OCI-LY3 (cell line): Measurements from ENCODE around the gene KIF3A.

Experiments used
- CTCF ChIP-seq: fragments of 200-600, 300-600 bp; sonication (generic); IDR thresholded peaks from 2 replicates; pipeline ENCODE4 v1.5.1; 2014; ENCODE audit warnings: antibody characterized with exemption, low read length, low read depth
- EZH2phosphoT487 ChIP-seq: fragments of 200-600 bp; shearing (Covaris generic); IDR thresholded peaks from 2 replicates; pipeline ENCODE4 v1.6.1; 2018; ENCODE audit warnings: antibody characterized with exemption, mixed run types, low read depth

DNA sequence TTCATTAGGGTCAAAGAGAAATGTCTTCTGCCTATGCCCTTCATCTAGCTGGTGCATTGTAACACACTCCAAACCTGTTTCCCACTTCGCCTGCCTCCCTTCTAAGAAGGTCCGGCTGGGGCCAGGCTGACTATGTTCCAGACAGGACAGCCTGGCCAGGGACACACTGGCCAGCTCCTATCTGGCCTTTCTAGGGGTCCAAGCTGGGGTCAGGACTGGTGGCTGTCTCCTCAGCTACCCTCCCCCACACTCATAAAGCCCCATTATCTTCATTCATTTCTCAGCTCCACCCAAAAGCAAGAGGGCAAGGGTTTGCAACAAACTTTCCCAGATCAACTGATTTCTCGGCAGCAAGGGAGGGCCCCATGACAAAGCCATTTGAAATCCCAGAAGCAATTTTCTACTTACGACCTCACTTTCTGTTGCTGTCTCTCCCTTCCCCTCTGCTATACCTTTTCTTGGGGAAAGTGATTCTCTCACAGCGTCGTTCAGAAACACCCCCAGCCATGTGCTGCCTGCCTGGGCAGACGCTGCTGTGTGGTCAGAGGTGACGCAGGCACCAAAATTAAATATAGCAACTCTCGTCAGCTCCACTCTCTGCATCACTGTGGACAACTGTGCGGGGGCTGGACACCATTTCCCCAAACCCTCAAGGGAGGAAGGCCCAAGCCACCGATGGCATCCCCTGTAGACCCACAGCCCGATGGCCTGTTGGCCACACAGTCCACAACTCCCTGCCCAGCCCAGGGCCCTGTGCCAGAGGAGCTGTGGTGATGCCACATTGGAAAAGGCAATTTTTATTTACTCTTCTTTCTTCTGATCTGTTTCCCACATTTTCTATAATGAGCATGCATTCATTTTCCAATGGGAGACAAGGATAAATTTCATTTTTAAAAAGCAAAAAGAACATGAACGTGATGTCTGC is 73.3 kb downstream of the KIF3A start:
- TF ChIP-seq CTCF (no peak), EZH2phosphoT487 (no peak)
